GM18511 (cell line): ENCODE results near the gene OBP2B.

Source experiments
- ATAC-seq: cut with Tn5 transposase; IDR thresholded peaks from one replicate; pipeline ENCODE4 v1.9.1; 2021; ENCODE audit warnings: mild to moderate bottlenecking, moderate library complexity; ENCODE audit not compliant: unreplicated experiment

Gene OBP2B

DNA sequence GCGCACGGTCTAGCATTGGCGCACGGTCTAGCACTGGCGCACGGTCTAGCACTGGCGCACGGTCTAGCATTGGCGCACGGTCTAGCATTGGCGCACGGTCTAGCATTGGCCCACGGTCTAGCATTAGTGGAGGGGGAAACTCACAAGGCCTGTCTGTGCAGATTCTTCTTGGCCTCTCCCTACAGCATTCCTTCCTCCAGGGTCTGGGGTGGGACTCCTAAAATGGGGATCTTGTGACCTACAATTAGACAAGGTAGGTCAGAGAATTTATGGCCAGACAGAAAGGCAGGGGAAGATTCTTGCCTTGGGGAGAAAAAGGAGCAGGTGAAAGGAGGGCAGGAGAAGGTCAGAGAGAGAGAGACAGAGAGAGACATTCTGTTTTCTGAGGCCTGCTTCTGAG lies 39.9 kb downstream of the OBP2B start:
- no peak for ATAC-seq

DNA sequence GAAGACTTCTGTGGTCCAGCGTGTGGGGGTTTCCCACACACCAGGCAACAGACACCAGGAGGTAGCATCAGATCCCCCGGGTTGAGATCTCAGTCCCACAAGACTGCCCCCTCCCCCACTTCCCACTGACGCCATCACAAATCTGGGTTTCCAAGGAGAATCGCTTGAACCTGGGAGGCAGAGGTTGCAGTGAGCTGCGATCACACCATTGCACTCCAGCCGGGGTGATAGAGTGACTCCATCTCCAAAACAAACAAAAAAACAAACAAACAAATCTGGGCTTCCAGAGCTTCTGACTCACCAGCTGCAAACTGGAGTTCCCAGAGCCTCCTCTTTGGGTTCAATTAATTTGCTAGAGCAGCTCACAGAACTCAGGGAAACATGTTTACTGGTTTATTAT lies 40.6 kb downstream of the OBP2B start:
- ATAC-seq = no peak

DNA sequence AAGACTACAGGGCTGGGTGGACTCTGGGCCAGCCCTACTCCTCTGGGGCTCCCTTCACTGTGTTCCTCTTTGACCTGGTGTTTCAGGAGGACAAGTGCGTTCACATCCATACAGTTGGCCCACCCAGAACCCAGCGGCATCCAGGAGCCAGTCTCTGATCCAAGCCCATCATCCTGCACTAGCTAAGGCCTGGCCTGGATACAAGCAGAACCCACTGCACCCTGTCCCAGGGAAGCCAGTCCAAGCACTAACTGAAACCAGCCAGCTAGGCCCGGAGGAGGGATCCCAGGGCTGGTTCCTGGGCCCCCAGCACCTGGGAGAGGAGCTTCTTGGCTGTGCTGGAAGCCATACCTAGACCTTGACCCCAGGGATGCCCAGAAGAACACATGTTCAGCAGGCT lies 41.3 kb downstream of the OBP2B start:
- ATAC-seq = no peak

DNA sequence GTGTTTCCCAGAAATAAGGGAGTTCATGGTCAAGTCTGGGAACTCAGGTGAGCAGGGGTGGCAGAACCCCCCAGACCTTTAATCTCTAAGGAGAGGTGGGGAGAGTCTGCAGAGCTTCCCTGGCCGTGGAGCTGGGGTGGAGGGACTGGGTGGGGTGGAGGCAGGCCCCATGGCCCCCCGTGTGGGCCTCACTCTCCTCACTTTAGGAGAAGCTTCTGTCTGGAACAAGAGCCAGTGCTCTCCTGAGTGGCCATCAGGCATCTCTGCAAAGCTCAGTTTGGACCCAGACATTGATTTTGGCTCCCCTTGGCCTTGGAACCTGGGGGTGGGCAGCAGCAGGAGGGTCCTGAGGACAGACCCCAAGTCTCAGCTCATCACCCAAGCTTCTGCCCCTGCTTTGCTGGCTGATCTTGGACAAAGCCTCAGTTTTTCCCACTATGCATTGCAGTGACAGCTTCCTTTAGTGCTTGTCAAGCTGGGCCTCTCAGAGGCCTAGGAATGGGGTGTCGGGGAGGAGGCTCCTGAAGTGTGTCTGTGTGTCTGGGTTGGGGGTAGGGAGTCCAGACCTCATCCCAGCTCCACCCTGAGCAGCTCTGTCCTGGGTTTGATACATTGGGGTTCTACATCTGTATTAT lies 41.8 kb downstream of the OBP2B start:
- ATAC-seq = no peak

DNA sequence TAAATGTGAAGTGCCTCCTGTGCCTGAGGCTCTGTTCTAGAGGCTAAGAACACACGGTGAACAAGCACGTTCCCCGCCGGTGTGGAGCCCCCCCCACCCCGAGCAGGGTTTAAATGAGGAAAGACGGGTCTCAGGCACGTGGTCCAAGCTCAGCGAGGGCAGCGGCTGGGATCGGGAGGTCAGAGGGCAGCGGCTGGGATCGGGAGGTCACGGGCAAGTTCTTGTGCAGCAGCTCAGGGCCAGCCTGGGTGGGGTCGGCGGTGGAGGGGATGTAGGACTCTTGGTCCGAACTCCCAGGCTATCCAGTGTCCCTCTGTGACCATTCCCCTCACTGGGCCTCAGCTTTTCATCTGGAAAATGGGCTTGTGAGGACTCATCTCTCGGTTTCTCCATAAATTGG lies 42.7 kb downstream of the OBP2B start:
- no peak for ATAC-seq

DNA sequence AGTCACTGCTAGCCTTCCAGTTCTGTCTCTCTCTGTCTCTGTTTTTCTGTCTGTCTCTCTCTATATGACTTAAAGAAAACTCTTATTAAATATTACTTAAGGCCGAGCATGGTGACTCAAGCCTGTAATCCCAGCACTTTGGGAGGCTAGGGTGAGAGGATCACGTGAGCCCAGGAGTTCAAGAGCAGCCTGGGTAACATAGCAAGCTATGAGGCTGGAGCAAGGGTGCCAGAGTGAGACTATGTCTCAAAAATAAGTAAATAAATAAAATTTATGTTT lies 43.7 kb downstream of the OBP2B start:
- no peak for ATAC-seq

DNA sequence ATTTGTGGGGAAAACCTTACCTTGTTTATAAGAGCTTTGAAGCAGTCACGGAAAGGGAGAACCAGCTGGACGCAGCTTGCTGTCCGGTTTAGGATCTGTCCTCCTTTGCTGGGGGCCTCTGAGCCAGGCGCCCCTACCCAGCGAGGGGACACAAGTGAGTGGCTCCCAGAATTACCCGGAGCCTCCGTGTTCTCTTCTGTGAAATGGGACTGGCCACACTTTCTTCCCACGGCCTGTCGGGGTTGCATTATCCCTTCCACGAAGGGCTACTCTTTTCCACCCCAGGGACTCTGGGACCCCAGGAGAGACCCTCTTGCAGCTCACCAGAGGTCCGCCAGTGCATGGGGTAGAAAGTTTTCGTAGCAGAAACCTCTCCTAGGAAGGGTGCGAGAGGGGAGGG lies 44.9 kb downstream of the OBP2B start:
- no peak for ATAC-seq

DNA sequence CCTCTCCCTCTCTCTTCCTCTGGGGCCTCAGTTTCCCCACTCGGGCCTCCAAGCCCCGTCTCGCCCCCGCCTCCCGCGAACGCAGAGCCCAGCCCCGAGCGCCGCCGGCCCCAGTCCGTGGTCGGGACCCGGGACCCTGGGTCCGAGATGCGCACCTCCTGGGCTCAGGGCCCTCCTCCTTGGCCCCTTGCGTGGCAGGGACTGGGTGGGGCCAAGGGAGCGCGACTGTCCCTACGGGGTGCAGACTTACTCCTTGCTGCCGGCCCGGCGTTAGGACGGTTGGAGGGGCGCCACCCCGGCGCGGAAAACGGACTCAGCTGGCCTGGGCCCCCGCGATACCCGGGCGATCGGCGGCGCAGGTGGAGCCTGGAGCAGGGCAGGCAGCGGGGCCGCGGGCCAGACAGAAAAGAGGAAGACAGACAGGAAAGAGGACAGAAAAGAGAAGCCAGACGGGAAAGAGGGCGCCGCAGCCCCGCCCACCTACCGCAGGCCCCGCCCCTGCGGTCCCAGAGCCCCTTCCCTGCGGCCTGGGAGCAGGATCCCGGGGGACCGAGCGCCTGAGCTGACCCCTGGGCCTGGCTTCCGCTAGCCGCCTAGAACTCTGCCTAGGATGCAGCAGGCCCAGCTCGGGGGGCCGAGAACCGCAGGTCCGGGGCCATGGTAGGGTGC lies 45.4 kb downstream of the OBP2B start, which contains the start of gene GBGT1:
GBGT1 (minus strand) TSS at position 411 of the 669 bp plus-strand sequence. CDS start 1,502 bp downstream, outside the sequence.
- no peak for ATAC-seq

DNA sequence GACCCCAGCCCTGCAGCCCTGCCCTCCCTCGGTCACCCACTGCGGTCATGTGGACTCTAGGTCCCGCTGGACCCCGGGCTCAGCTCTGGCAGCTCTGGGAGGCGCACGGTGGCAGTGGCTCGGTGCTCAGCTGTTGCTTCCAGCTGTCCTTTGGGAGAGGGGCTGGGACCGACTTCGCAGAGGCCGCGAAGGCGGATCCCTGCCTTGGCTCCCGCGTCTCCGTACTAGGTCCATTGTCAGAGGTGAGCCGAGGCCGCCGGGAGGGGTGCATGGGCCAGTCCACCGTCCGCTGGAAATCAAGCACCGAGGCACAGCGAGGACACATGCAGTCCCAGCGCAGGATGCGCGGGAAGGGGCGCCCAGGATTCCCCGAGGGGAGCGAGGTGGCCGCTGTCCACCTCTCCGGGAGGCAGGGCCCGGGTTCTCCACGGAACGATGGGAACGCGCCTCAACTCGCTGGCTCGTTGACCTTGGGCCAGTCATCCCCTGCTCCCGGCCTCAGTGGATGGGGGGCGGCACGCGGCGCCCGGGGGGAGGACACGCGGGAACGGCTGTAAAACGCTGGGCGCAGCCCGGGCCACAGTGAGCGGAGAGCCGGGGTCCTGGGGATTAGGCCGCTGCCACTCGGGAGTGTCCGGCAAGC lies 46.1 kb downstream of the OBP2B start:
- ATAC-seq = no peak

DNA sequence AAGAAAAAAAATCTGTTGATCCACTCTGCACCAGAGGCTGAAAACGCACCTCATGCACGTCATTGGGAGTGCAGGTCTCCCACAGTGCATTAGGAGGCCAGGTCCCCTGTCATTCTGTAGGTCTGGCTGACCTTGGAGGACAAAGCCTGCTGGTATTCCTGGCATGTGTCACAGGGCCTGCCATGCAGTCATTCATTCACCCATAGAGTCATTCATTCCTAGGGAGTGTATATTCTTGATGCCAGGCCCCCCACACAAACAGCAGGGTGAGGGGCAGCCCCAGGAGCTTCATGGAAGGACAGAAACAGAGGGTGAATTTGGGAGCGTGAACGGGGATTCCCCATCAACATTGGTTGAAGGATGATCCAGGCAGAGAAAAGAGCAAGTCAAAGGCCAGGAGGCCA lies 47.5 kb downstream of the OBP2B start:
- ATAC-seq = no peak

DNA sequence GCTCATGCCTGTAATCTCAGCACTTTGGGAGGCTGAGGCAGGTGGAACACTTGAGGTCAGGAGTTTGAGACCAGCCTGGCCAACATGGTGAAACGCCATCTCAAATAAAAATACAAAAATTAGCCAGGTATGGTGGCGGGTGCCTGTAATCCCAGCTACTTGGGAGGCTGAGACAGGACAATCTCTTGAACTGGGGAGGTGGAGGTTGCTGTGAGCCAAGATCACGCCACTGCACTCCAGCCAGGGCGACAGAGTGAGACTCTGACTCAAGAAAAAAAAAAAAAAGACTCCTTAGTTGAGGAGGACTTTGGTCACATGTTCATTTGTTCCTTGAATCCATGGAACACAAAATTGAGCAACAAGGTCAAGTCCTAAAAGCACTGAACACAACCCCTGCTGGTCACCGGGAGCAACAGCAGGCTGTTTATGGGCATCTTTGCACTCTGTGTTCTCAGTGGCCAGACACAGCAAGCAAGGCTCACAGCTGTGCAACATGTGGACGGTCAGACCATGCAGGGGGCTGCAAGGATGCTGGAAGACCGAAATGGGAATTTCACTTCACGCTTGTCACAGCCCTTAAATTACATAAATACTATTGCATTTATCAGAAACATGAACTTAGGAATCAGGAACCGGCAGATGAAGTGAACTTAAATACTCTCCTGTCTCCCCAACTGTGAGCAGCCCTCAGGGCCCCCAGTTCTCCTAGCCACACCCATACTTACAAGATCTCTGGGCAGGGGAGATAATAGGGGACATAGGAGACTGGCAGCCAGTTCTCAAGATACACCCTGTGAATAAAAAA lies 48.1 kb downstream of the OBP2B start:
- ATAC-seq = no peak

DNA sequence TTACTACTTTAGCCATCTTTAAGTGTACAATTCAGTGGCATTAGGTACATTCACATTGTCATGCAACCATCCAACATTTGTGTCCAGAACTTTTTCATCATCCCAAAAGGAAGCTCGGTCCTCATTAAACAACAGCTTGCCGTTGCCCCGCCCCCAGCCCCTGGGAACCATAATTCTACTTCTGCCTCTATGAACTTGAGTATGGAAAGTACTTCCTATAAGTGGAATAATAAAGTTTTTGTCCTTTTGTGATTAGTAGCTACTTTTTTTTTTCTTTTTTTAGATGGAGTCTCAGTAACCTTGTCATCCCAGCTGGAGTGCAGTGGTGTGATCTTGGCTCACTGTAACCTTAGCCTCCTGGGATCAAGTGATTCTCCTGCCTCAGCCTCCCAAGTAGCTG lies 50.4 kb downstream of the OBP2B start:
- no peak for ATAC-seq
